Heart left ventricle (tissue), 16 donors: ENCODE measurements around the gene LRRC71. TPM values are rescaled to one million over a fixed set of nuclear protein-coding genes. Genes with fewer than 3 reads are reported as not detected.

Source experiments
- ATAC-seq, 4 donors: fragments of 200-7000 bp; cut with Tn5 transposase; one replicate each; pipeline ENCODE4 v1.9.1; 2020 to 2022; ENCODE audit warnings: moderate library complexity in 4 of 4, mild to moderate bottlenecking in 3 of 4, moderate number of reproducible peaks in 1 of 4
- DNase-seq, 5 donors: peaks; one replicate each; pipeline ENCODE4 v3.0.0-alpha.2; 2020
- H3K27ac ChIP-seq, 12 donors: fragments of 200-600 bp; sonication (generic) in 4 of 12; one replicate each; pipeline versions ENCODE4 v1.5.0 to v1.8.0; 2016 to 2022; ENCODE audit warnings: mild to moderate bottlenecking in 2 of 12
- H3K27me3 ChIP-seq, 9 donors: fragments of 200-600 bp; sonication (generic) in 2 of 9; one replicate each; pipeline versions ENCODE4 v1.5.1 to v1.8.0; 2016 to 2022; ENCODE audit warnings: mild to moderate bottlenecking in 3 of 9
- H3K36me3 ChIP-seq, 9 donors: fragments of 200-600 bp; sonication (generic) in 2 of 9; one replicate each; pipeline versions ENCODE4 v1.5.0 to v1.8.0; 2018 to 2022; ENCODE audit warnings: mild to moderate bottlenecking in 2 of 9
- H3K4me1 ChIP-seq, 12 donors: fragments of 200-600 bp; sonication (generic) in 4 of 12; one replicate each; pipeline versions ENCODE4 v1.5.0 to v1.8.0; 2016 to 2022; ENCODE audit warnings: mild to moderate bottlenecking in 3 of 12
- H3K4me3 ChIP-seq, 12 donors: fragments of 200-600 bp; sonication (generic) in 4 of 12; one replicate each; pipeline versions ENCODE4 v1.5.0 to v1.8.0; 2017 to 2022; ENCODE audit warnings: mild to moderate bottlenecking in 9 of 12, moderate library complexity in 4 of 12
- H3K9me3 ChIP-seq, 12 donors: fragments of 200-600 bp; sonication (generic) in 4 of 12; one replicate each; pipeline versions ENCODE4 v1.5.0 to v1.8.0; 2016 to 2022; ENCODE audit warnings: mild to moderate bottlenecking in 1 of 12
- CTCF ChIP-seq, 12 donors: fragments of 200-600 bp; sonication (generic) in 4 of 12; IDR thresholded peaks; one replicate each; pipeline versions ENCODE4 v1.5.0 to v1.8.0; 2018 to 2022; ENCODE audit warnings: antibody characterized with exemption in 12 of 12, mild to moderate bottlenecking in 5 of 12
- POLR2A ChIP-seq, 2 donors: fragments of 450-650 bp; IDR thresholded peaks; one replicate each; pipeline ENCODE4 v1.6.1; 2017; ENCODE audit warnings: antibody characterized with exemption in 2 of 2, mild to moderate bottlenecking in 2 of 2, moderate library complexity in 2 of 2
- WGBS, 4 donors: extraction: QIAGEN DNeasy Blood & Tissue Kit in 2 of 4; methylation state at CpG; one replicate each; pipeline versions ENCODE4 v1.1.5 to v1.1.7; 2013 to 2018; 5-methylcytosine and 5-hydroxymethylcytosine counted together
- intact Hi-C, 10 donors: fragments of 100-400 bp; cut with DNase I; formaldehyde crosslinking; loops; one replicate each; pipeline versions ENCODE4 v1.11.1 to v1.14.2; 2022
- polyA plus RNA-seq, 2 donors: library from polyadenylated mRNA; stranded (reverse); fragments of 200-250 nt; gene quantifications; one replicate each; pipeline ENCODE4 v1.2.3, GENCODE V29; 2013
- total RNA-seq, 9 donors: library from RNA; depleted of rRNA in 2 of 9; stranded (reverse); fragments of >200 nt in 2 of 9; fragmentation: NEBNext Ultra II Directional in 3 of 9; extraction: Animal tissue kit (Norgen Biotek cat#: 25700) in 3 of 9; gene quantifications; one replicate each; pipeline versions ENCODE4 v1.1.0 to v1.2.4, GENCODE V29; 2016 to 2023
- donor health status: ischemic (EF 13 %, LVEDD 7.1; RV severe dilation, severe dysfunction).
- donor health status: healthy with polysubstance abuse.
- donor health status: DM: no; HTN: yes; CAD: no.
- donor health status: DM: no; HTN: no; CAD: no.
- donor health status: ischemic (EF 25% LVEDD 6.9; RV normal size, moderate dysfunction).
- donor health status: ischemic (EF 25% LVEDD 5.7; RV mildly dilated, moderate dysfunction).
- donor health status: healthy.
- donor health status: DM: yes; HTN: yes; CAD: no.
- donor health status: ischemic (EF 35%, LVEDD 5.7; RV mildly dilated, moderate dysfunction).
- donor health status: nonischemic (EF 11% LVEDD 7.7; RV severe dilation, severe dysfunction).
- donor health status: DM: yes; HTN: yes; CAD: no.
- donor health status: PGD.
- donor health status: ischemic (EF 29% LVEDD 5.4; RV normal size, mild dysfunction).
- donor health status: nonischemic (EF 23%, LVEDD 6.1; RV moderate dilation, normal function).

Gene LRRC71
- total and polyA plus RNA-seq, 11 donors, result 0.06 to 0.42 (median 0.27) TPM; not detected in 8

- Histone ChIP-seq H3K9me3 (no peaks in the 10 kb centered on the region), H3K27ac (no peak overlapping the region), H3K4me3 (no peak overlapping the region), H3K27me3 (peaks cover 0 to 24% (median 4%) of the 10 kb centered on the region in 9 donors), H3K36me3 (no peaks in the 10 kb centered on the region), H3K4me1 (peaks cover 0 to 44% (median 18%) of the 10 kb centered on the region in 12 donors)
- intact Hi-C loops, result loop anchor here (1.0 to 10.0 kb wide), 14 partner anchors 31 to 205 kb away; partner anchors contain the start of genes LRRC71 (in 4 of the 10), ISG20L2 (in 2 of the 10) and METTL25B (in 2 of the 10)
- peak in 3 of 4 donors; percentile 21 to 44 (median 28) for ATAC-seq
- DNase-seq, result peak; percentile 74 to 89 (median 81)
- TF ChIP-seq POLR2A (IDR thresholded peaks at IDR 0.05) (no peak), CTCF (IDR thresholded peaks at IDR 0.05) (peak; percentile 72 to 91 (median 83))
- WGBS, 4 donors, result 38 to 43% (median 41%) methylated on average over 7 to 8 of the region's 8 CpGs
Measured at GRCh38 chr1:156889802-156890580, 30.4 kb upstream of the LRRC71 start.

GRCh38 chr1:156892190-156893047 is 28.0 kb upstream of the LRRC71 start:
- no peaks in the 10 kb centered on the region for H3K9me3 ChIP-seq
- H3K27me3 ChIP-seq, result peaks cover 0 to 28% (median 4%) of the 10 kb centered on the region in 9 donors
- ATAC-seq (peak; percentile 80 to 90 (median 86)), DNase-seq (peak; percentile 94 to 96 (median 94))
- H3K4me1 ChIP-seq, result peaks cover 0 to 55% (median 38%) of the 10 kb centered on the region in 12 donors
- H3K36me3 ChIP-seq, result no peaks in the 10 kb centered on the region
- intact Hi-C loops, result loop anchor here in 5 of 10 donors (1.0 to 10.0 kb wide), 5 partner anchors 28 to 208 kb away; partner anchors contain the start of genes LRRC71 (in 3 of the 5), ISG20L2 (in 1 of the 5) and METTL25B (in 1 of the 5)
- H3K27ac ChIP-seq, result peak overlapping the region; percentile 80 to 99 (median 93)
- peak overlapping the region in 10 of 12 donors; percentile 18 to 91 (median 72) for H3K4me3 ChIP-seq
- 5 to 8% (median 6%) methylated on average over 41 to 48 of the region's 48 CpGs for WGBS, 4 donors
- TF ChIP-seq POLR2A (IDR thresholded peaks at IDR 0.05) (no peak), CTCF (IDR thresholded peaks at IDR 0.05) (peak; percentile 81 to 97 (median 88))

- Histone ChIP-seq H3K36me3 (no peaks in the 10 kb centered on the region), H3K9me3 (no peaks in the 10 kb centered on the region), H3K4me1 (peaks cover 0 to 64% (median 46%) of the 10 kb centered on the region in 12 donors), H3K27ac (peak within 1 kb of the TSS; percentile 80 to 99 (median 93)), H3K27me3 (peaks cover 0 to 28% (median 3%) of the 10 kb centered on the region in 9 donors), H3K4me3 (peak within 1 kb of the TSS; percentile 30 to 91 (median 72))
- TF ChIP-seq POLR2A (IDR thresholded peaks at IDR 0.05), result peak in 1 of 2 donors; percentile 34
- peak in 2 of 12 donors; percentile 5 for TF ChIP-seq CTCF (IDR thresholded peaks at IDR 0.05)
- intact Hi-C loops, result loop anchor here in 4 of 10 donors (1.0 to 10.0 kb wide), 5 partner anchors 27 to 208 kb away; partner anchors contain the start of genes LRRC71 (in 2 of the 4), ISG20L2 (in 1 of the 4) and METTL25B (in 1 of the 4)
- ATAC-seq, result peak; percentile 10 to 63 (median 41)
- peak; percentile 74 to 88 (median 86) for DNase-seq
- 10 to 14% (median 12%) methylated on average over 53 to 60 of the region's 60 CpGs for WGBS, 4 donors
Measured at GRCh38 chr1:156893048-156893953, 27.1 kb upstream of the LRRC71 start, which contains the start of gene PEAR1. Gene PEAR1 (plus strand): TSS chr1:156893718. CDS start chr1:156903927, 10,209 bp downstream.
